Umbilical cord (tissue), 2 donors: ENCODE data around the gene FCN3. TPM values are rescaled to one million over a fixed set of nuclear protein-coding genes. Genes with fewer than 3 reads are reported as not detected.
A peak's percentile ranks its signal among the peaks of the same experiment; 100 is the strongest.

ENCODE experiments used
- DNase-seq: peaks from one replicate; pipeline ENCODE4 v3.0.0-alpha.2; 2015; ENCODE audit warnings: low spot score
- total RNA-seq: library from RNA; depleted of rRNA; stranded (reverse); fragments of >200 nt; gene quantifications from one replicate; pipeline ENCODE4 v1.2.3, GENCODE V29; 2014; ENCODE audit warnings: low replicate concordance; ENCODE audit not compliant: insufficient read depth

The FCN3 gene
- total RNA-seq, 1 donor from 2014 or later, result 6.0 TPM

DNA sequence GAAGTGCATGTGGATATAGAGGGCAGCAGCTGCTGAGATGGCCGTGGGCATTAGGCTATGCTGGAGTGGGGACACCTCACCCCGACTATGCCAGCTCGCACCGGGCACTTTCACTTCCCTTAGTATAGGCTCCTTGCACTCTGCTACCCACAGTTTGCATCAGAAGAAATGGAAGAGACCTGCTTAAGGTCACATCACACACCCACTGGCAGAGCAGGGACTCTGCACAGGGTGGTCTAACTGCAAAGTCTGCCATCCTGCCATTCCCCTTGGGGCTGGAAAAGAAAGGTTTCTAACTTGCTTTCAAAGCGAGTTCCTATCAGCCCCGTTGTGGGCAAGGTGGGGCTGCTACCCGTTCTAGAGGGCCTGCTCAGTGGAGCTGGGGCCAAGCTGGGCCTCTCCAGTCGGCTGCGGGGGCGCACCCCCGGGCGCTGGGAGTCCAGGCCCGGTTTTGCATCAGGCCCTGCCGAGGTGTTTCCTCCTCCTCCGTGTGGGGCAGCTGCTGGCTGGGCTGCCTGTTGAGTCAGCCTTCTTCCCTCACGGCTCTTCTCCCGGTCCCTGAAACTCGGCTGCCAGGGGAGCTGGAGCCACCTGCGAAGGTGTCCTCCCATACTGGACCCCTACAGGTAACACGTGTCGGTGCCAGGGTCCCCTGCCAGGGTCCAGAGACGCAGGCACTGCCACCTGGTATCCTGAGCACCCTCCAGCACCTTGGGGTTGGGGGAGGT, 32.9 kb downstream of the FCN3 start, which contains the start of gene SYTL1:
SYTL1 (plus strand) TSS at position 498 of the 728 bp plus-strand sequence. CDS start 3,313 bp downstream, outside the sequence.
- peak; percentile 76 for DNase-seq

GRCh38 chr1:27339213-27339612, 35.4 kb downstream of the FCN3 start:
- no peak for DNase-seq

DNA sequence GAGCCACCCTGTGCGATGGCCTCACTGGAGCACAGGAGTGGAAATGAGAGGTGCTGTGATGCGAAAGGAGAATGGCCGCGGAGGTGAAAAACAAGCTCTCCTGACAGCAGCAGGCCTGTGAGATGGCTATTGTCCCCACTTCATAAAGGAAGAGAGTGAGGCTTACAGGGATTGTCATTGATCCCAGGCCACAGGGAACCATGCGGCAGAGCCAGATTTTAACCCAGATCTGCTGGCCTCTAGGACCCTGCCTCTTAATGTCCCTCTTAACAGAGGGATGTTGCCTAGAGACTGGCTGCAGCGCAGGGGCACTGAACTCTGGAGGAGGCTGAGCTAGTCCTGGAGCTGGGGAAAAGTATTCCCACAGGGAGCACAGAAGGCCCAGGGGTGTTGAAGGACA, 35.9 kb downstream of the FCN3 start:
- DNase-seq, result no peak

DNA sequence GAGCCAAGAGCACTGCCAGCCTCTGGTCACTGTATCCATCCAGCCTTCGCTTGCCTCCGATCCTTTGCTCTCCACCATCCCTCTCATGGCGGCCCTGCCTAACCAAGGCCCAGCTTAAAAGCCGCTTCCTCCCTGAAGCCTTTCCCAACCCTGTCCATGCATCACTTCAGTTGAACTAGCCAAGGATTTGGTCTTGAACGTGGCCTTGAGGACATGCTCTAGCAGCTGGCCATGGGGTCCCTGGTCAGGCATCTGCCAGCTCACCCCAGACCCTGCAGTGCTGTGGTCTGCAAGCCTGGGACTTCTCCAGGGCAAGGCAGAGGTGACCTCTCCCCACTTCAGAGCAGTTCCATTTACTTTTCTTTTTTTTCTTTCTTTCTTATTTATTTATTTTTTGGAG, 37.9 kb downstream of the FCN3 start:
- DNase-seq, result no peak

DNA sequence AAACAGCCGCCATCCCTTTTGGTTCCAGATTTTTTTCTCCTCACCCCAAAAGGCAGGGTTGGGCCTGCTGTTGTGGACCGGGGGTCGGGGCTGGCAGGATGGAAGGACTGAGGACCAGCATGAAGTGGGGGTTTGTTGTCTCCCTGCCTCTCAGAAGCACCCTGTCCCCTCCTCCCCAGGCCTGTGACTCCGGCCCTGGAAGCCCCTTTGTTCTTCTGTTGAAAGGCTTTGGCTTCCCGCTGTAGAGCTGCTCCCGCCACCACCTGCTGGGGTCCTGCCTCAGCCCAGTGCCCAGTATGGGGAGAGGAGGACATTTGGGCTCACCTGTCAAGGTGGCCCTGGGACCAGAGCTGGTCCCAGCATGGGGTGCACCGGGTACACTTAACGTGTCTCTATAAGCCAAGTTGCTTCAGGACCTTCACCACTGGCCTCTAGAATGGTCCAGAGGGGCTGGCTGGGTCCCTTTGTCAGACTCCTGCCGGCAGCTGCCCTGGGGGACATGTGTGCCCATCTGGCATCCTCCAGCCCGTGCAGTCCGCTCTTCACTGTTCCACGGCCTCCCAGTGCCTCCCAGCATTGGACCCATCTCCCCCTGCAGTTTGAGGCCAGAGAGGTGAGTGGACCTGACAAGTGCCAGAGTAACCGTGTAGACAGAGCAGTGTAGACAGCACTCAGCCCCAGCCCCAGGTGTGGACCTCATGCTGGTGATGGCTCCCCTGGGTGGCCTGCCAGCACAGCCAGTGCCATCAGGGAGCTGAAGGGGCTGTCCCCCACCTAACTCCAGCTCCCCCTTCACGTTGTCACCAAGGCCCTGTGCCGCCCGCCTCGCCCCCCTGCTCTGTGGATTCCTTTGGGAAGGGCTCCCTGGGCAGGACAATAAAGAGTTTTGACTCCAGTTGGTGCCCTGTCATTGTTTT, 38.9 kb downstream of the FCN3 start:
- no peak for DNase-seq

DNA sequence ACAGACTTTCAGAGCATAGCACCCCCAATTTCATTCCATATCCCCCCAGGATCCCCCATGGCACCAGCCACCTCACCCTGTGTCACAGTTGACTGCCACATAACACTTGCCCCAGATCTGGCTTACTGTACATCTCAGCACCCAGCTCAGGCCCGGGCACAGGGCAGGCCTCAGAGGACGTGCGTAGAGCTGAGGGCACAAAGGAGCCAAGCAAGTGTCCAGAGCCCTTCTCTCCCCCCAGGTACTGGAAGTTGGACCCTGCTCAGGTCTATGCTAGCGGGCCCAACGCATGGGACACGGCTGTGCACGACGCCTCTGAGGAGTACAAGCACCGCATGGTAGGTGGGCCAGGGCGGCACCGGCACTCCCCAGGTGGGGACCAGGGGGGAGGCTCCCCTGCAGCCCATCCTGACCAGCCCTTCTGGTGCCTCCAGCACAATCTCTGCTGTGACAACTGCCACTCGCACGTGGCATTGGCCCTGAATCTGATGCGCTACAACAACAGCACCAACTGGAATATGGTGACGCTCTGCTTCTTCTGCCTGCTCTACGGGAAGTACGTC, 40.8 kb downstream of the FCN3 start:
- DNase-seq, result no peak

DNA sequence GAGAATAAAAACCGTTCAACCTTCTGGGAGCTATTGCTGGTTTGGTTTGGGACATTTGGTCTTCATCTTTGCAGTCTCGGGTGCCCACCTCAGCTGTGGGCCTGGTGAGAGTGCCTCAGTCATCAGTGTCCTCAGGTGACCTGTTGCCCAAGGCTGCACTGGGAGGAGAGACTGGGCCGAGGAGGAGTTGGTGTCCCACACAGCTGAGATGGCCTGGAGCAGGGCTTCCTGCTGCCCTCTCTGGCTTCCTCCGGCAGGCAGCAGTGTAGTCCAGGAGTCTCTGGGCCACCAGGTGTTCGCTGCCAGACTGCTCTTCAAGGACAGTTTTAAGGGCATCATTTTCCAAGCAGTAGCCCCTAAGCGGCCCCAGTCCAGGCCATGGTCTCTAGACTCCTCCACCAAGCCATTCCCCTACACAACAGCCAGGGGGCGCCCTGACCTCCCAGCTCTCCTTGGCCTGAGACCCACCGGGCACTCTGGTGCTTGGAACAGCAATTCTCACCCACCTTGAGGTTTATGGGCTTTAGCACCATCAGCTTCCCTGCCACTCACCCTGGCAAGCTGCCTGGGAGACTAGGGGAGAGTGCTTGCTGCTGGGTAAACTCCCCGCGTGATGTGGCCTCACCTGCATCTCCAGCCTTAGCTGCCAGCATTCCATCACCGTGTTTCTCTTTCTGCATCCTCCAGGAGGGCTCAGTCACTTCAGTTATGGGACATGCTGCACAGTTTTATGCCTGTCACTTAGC, 41.9 kb downstream of the FCN3 start:
- no peak for DNase-seq

- no peak for DNase-seq
Measured at GRCh38 chr1:27331922-27332321, 42.7 kb downstream of the FCN3 start.

DNA sequence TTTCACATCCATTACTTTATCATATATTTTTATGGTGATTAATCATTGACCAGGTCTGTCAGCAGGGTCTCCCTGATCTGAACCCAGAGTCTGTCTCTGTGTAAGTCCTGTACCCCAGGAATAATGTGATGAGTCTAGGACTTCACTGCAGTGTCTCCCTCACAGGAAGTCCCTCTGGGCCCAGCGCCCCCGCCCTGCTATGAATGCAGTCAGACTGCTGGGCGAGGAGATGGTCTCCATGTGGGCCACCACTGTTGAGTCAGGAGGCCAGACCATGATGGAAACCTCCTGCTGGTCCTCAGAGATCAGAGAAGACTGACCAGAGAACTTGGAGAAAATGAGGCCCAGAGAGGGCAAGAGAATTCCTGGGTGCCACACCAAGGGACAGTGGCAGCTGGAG, 43.2 kb downstream of the FCN3 start:
- no peak for DNase-seq

DNA sequence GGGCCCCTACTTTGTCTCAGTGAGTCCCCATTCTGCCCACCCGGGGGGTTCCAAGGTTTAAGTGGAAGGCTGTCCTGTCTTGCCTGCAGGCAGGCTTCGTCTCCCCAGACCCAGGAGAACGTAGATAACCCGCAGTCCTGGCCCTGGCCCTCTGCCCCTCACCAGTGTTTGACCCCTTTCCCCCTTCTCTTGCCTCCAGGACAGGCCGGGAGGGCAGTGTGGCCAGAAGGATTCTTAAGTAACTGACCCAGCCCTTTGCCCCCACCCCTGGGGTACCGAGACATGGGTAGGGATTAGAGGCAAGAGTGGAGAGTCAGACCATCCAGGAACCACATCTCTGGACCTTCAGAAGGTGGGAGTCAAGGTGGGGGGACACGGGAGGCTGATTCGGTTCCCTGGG, 43.8 kb downstream of the FCN3 start:
- DNase-seq, result no peak

DNA sequence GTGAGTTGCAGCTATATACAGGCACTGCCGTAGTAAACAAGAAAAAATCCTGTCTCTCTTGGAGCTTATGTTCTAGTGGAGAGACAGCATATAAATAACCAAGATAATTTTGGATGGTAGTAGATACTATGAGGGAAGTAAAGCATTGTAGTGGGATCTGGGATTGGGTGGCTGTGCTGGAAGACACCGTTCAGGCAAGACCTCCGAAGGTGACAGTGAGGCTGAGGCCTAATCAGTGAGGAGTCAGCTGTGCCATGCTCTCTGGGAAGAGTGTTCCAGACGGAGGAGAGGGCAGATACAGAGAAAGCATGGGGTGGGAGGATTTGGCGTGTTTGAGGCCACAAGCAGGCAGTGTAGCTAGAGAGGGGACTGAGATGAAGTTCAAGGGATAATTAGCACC, 46.7 kb downstream of the FCN3 start:
- DNase-seq, result no peak

- no peak for DNase-seq
Measured at GRCh38 chr1:27325286-27325685, 49.3 kb downstream of the FCN3 start.

- DNase-seq, result no peak
Measured at GRCh38 chr1:27322569-27323240, 51.9 kb downstream of the FCN3 start.

- peak; percentile 98 for DNase-seq
Measured at GRCh38 chr1:27321813-27322568, 52.6 kb downstream of the FCN3 start, which contains the start of gene TMEM222. TSS of gene TMEM222 (plus strand) at chr1:27322163. CDS start at chr1:27322198, 35 bp downstream.

Other genes with a start within 250 kb of the FCN3 start
- gene SLC9A1, start 219.7 kb downstream of the FCN3 start, total RNA-seq, result 1.4 TPM
- gene WDTC1, start 140.2 kb downstream of the FCN3 start, total RNA-seq, result 12.8 TPM
- 17.3 TPM for gene TMEM222, start 52.7 kb downstream of the FCN3 start, total RNA-seq
- 8.2 TPM for gene SYTL1, start 32.8 kb downstream of the FCN3 start, total RNA-seq
- 18.3 TPM for gene MAP3K6, start 7.9 kb downstream of the FCN3 start, total RNA-seq
- not detected for gene CD164L2, start 8.5 kb upstream of the FCN3 start, total RNA-seq
- gene GPR3, start 17.8 kb upstream of the FCN3 start, total RNA-seq, result 0.24 TPM
- 25.3 TPM for gene WASF2, start 115.3 kb upstream of the FCN3 start, total RNA-seq
- 10.8 TPM for gene AHDC1, start 229.3 kb upstream of the FCN3 start, total RNA-seq